ENCODE measurements around the gene TMEM119. TPM values are rescaled to one million over a fixed set of nuclear protein-coding genes. Genes with fewer than 3 reads are reported as not detected.

TMEM119 gene
- polyA plus RNA-seq, 1 of the 3 experiments (the other 2 are of a cell fraction), result 25.7 TPM

DNA sequence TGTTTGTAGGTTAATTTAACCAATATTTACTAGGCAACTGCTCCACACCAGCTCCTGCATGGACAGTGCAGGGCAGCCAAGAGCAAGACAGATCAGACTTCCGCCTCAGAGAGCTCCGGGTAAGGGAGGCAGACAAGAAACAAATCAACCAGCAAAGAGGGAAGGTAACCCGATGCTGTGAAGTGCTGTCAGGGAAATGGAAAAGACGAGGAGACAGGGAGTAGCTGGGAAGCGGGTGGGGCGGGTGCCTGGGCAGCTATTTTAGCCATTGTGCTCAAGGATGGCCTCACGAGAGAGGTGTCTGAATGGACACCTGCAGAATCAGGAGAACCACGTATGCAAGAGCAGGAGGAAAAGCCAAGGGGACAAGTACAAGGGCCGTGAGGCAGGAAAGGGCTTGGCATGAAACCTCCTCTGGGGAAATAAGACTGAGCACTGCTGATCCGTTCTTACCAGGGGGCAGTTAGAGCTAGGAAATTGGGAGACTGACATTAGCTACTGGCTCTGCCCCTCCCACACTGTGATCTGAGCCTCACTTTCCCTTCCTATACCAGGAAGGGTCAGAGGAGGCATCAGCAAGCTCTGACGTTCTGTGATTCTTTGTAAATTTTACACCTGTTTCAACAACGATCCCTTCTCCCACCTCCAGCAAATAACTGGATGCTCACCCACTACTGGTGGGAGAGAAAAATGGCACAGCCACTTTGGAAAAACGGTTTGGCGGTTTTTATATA is 6.5 kb upstream of the TMEM119 start:
- H3K9me2 ChIP-seq, result no peaks in the 10 kb centered on the region
- no peak overlapping the region for H3K9ac ChIP-seq
- H3K36me3 ChIP-seq (replicated peaks in 1 of 2; ENCODE audit: control insufficient read depth in 1 of 2, insufficient read depth in 2 of 2, low read length in 1 of 2), result no peaks in the 10 kb centered on the region
- no peak overlapping the region for H3K4me2 ChIP-seq
- H3K4me3 ChIP-seq (ENCODE audit: low read depth in 2 of 2, low read length in 1 of 2), result no peak overlapping the region
- no peak for TF ChIP-seq FOXJ3 (CRISPR knock-in tag; IDR thresholded peaks at IDR 0.05)
- WGBS (ENCODE audit: low lambda C conversion rate), result 70% methylated on average over 14 of the region's 14 CpGs
- H3K27me3 ChIP-seq (ENCODE audit: insufficient read depth), result no peaks in the 10 kb centered on the region
- H3K4me1 ChIP-seq (ENCODE audit: control insufficient read depth in 1 of 2, insufficient read depth in 2 of 2, low read depth in 1 of 2, low read length in 1 of 2), result peaks cover under 1 to 11% of the 10 kb centered on the region in 2 experiments; a peak in 2 of 4 replicates
- no peak for DNase-seq
- H3F3A ChIP-seq (replicated peaks; ENCODE audit: insufficient read depth), result peaks cover 4% of the 10 kb centered on the region
- no peaks in the 10 kb centered on the region for H3K9me3 ChIP-seq
- POLR2A ChIA-PET, result interaction anchor here (0.6 kb wide), 1 partner anchor 40 kb away, joined by 4 read pairs; no protein-coding TSS in a partner anchor
- no peaks in the 10 kb centered on the region for H4K20me1 ChIP-seq (ENCODE audit: insufficient read depth)
- no peaks in the 10 kb centered on the region for H3K79me2 ChIP-seq (ENCODE audit: insufficient read depth)
- no peak overlapping the region for H3K27ac ChIP-seq (ENCODE audit: low read depth in 2 of 2, low read length in 1 of 2)
- CTCF ChIA-PET, result interaction anchor here (1.3 to 7.2 kb wide), 2 partner anchors 13 to 33 kb away, joined by 4 to 63 read pairs; no protein-coding TSS in a partner anchor
- H2AFZ ChIP-seq (ENCODE audit: low read depth), result no peak overlapping the region

DNA sequence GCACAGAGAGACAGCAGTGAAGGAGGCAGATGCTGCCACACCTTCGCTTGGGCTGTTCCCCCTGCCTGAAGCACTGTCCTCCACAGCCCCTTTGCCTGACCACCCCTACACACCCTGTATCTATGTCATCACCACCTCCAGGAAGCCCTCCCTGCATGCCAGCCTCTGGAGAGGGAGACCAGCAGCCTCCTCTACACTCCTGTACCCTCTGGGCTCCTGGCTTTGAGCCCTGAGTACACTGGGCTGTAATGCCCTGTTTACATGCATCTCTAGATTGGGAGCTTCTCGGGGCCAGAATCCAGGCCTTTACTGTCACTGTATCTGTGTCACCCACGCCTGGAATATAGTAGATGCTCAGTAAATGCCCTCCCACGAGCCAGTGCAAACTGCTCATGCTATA is 5.9 kb upstream of the TMEM119 start:
- Histone ChIP-seq H3K27ac (ENCODE audit: low read depth in 2 of 2, low read length in 1 of 2) (no peak overlapping the region), H3F3A (replicated peaks; ENCODE audit: insufficient read depth) (peaks cover 7% of the 10 kb centered on the region), H3K79me2 (ENCODE audit: insufficient read depth) (no peaks in the 10 kb centered on the region), H3K9me3 (no peaks in the 10 kb centered on the region), H3K27me3 (ENCODE audit: insufficient read depth) (no peaks in the 10 kb centered on the region), H4K20me1 (ENCODE audit: insufficient read depth) (no peaks in the 10 kb centered on the region), H3K4me1 (ENCODE audit: control insufficient read depth in 1 of 2, insufficient read depth in 2 of 2, low read depth in 1 of 2, low read length in 1 of 2) (peaks cover 0 to 13% of the 10 kb centered on the region in 2 experiments; a peak in 1 of 4 replicates), H2AFZ (ENCODE audit: low read depth) (no peak overlapping the region), H3K4me3 (ENCODE audit: low read depth in 2 of 2, low read length in 1 of 2) (no peak overlapping the region), H3K36me3 (replicated peaks in 1 of 2; ENCODE audit: control insufficient read depth in 1 of 2, insufficient read depth in 2 of 2, low read length in 1 of 2) (no peaks in the 10 kb centered on the region), H3K9me2 (no peaks in the 10 kb centered on the region), H3K9ac (no peak overlapping the region), H3K4me2 (no peak overlapping the region)
- DNase-seq, result no peak
- CTCF ChIA-PET, result interaction anchor here (1.3 to 7.2 kb wide), 2 partner anchors 14 to 32 kb away, joined by 4 to 63 read pairs; no protein-coding TSS in a partner anchor
- TF ChIP-seq FOXM1 (IDR thresholded peaks at IDR 0.05; ENCODE audit: low read depth) (no peak), FOSL2 (IDR thresholded peaks at IDR 0.05; ENCODE audit: borderline replicate concordance, low read depth) (no peak), EP300 (IDR thresholded peaks at IDR 0.05; ENCODE audit: borderline replicate concordance in 1 of 2, low read depth in 1 of 2, low read length in 1 of 2) (no peak), TCF12 (IDR thresholded peaks at IDR 0.05) (no peak), POLR2AphosphoS5 (IDR thresholded peaks at IDR 0.05; ENCODE audit: low read depth, low read length) (no peak), GATA2 (CRISPR knock-in tag; IDR thresholded peaks at IDR 0.05) (no peak), MXI1 (IDR thresholded peaks at IDR 0.05; ENCODE audit: low read depth, low read length) (no peak), RXRA (IDR thresholded peaks at IDR 0.05; ENCODE audit: borderline replicate concordance, low read depth) (no peak), RAD21 (IDR thresholded peaks at IDR 0.05; ENCODE audit: low read length) (no peak), SMC3 (IDR thresholded peaks at IDR 0.05; ENCODE audit: low read depth, low read length) (no peak), TEAD4 (IDR thresholded peaks at IDR 0.05; ENCODE audit: borderline replicate concordance, insufficient read depth) (no peak), ELF1 (IDR thresholded peaks at IDR 0.05) (no peak), NFIC (IDR thresholded peaks at IDR 0.05; ENCODE audit: borderline replicate concordance) (no peak)
- TF ChIP-seq, protein P1, sequence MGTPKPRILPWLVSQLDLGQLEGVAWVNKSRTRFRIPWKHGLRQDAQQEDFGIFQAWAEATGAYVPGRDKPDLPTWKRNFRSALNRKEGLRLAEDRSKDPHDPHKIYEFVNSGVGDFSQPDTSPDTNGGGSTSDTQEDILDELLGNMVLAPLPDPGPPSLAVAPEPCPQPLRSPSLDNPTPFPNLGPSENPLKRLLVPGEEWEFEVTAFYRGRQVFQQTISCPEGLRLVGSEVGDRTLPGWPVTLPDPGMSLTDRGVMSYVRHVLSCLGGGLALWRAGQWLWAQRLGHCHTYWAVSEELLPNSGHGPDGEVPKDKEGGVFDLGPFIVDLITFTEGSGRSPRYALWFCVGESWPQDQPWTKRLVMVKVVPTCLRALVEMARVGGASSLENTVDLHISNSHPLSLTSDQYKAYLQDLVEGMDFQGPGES (IDR thresholded peaks at IDR 0.05; ENCODE audit: low read depth, low read length), result no peak
- TF ChIP-seq, protein P2, sequence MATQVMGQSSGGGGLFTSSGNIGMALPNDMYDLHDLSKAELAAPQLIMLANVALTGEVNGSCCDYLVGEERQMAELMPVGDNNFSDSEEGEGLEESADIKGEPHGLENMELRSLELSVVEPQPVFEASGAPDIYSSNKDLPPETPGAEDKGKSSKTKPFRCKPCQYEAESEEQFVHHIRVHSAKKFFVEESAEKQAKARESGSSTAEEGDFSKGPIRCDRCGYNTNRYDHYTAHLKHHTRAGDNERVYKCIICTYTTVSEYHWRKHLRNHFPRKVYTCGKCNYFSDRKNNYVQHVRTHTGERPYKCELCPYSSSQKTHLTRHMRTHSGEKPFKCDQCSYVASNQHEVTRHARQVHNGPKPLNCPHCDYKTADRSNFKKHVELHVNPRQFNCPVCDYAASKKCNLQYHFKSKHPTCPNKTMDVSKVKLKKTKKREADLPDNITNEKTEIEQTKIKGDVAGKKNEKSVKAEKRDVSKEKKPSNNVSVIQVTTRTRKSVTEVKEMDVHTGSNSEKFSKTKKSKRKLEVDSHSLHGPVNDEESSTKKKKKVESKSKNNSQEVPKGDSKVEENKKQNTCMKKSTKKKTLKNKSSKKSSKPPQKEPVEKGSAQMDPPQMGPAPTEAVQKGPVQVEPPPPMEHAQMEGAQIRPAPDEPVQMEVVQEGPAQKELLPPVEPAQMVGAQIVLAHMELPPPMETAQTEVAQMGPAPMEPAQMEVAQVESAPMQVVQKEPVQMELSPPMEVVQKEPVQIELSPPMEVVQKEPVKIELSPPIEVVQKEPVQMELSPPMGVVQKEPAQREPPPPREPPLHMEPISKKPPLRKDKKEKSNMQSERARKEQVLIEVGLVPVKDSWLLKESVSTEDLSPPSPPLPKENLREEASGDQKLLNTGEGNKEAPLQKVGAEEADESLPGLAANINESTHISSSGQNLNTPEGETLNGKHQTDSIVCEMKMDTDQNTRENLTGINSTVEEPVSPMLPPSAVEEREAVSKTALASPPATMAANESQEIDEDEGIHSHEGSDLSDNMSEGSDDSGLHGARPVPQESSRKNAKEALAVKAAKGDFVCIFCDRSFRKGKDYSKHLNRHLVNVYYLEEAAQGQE (IDR thresholded peaks at IDR 0.05; ENCODE audit: low read depth, low read length), result no peak
- TF ChIP-seq, protein P3, sequence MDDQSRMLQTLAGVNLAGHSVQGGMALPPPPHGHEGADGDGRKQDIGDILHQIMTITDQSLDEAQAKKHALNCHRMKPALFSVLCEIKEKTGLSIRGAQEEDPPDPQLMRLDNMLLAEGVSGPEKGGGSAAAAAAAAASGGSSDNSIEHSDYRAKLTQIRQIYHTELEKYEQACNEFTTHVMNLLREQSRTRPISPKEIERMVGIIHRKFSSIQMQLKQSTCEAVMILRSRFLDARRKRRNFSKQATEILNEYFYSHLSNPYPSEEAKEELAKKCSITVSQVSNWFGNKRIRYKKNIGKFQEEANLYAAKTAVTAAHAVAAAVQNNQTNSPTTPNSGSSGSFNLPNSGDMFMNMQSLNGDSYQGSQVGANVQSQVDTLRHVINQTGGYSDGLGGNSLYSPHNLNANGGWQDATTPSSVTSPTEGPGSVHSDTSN (IDR thresholded peaks at IDR 0.05), result no peak
- TF ChIP-seq, protein P4, sequence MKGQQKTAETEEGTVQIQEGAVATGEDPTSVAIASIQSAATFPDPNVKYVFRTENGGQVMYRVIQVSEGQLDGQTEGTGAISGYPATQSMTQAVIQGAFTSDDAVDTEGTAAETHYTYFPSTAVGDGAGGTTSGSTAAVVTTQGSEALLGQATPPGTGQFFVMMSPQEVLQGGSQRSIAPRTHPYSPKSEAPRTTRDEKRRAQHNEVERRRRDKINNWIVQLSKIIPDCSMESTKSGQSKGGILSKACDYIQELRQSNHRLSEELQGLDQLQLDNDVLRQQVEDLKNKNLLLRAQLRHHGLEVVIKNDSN (IDR thresholded peaks at IDR 0.05; ENCODE audit: borderline replicate concordance, low read depth), result no peak
- TF ChIP-seq, protein P5, sequence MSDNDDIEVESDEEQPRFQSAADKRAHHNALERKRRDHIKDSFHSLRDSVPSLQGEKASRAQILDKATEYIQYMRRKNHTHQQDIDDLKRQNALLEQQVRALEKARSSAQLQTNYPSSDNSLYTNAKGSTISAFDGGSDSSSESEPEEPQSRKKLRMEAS (IDR thresholded peaks at IDR 0.05; ENCODE audit: low read depth), result no peak
- 75% methylated on average over 4 of the region's 4 CpGs for WGBS (ENCODE audit: low lambda C conversion rate)
- POLR2A ChIA-PET, result no interaction called here
